Endothelial cell of umbilical vein (primary cell): Measurements from ENCODE around the gene RFC2. TPM values are rescaled to one million over a fixed set of nuclear protein-coding genes. Genes with fewer than 3 reads are reported as not detected.

Experiments used
- BruUV-seq: library from RNA; stranded (reverse); fragments of 400-500 nt; replicated peaks from 2 replicates; lab custom pipeline; 2021; lab: Mats Ljungman, UMichigan
- CTCF ChIA-PET: fragments of 300-600, 350-600 bp; sonication (Branson Sonifier 250); formaldehyde crosslinking; loops from one replicate; lab custom pipeline; 2021; ENCODE audit warnings: antibody characterized with exemption, inconsistent platforms; lab: Charles Lee
- POLR2A ChIA-PET: fragments of 300-600, 350-600 bp; sonication (Branson Sonifier 250); formaldehyde crosslinking; loops from one replicate; lab custom pipeline; 2021; ENCODE audit warnings: antibody characterized with exemption, inconsistent platforms; lab: Charles Lee
- DNase-seq: peaks from one replicate; pipeline ENCODE4 v3.0.0-alpha.2; 2011; ENCODE audit warnings: low read depth, low spot score
- FAIRE-seq: peaks from 2 replicates; lab custom pipeline; 2011; peaks lifted over from hg19 to GRCh38; lab: Jason Lieb, UNC
- H2AFZ ChIP-seq: 2 replicates; pipeline ENCODE4 v1.6.0; 2012; ENCODE audit warnings: low read depth, low read length, control low read depth, inconsistent platforms
- H3K27ac ChIP-seq: 2 replicates; pipeline ENCODE4 v1.5.1; 2011; ENCODE audit warnings: low read depth, mild to moderate bottlenecking, control low read depth, low read length, moderate library complexity; ENCODE audit not compliant: insufficient read depth
- H3K27me3 ChIP-seq, 2 experiments: 2 replicates each; pipeline versions ENCODE4 v1.6.0 to v1.6.1; 2011; ENCODE audit warnings: low read length in 2 of 2, mixed read lengths in 1 of 2; ENCODE audit not compliant: control insufficient read depth in 2 of 2, insufficient read depth in 2 of 2
- H3K36me3 ChIP-seq, 2 experiments: 2 replicates in 1 of 2; 3 replicates in 1 of 2; pipeline ENCODE4 v1.5.1; 2011; ENCODE audit warnings: low read length in 2 of 2, mild to moderate bottlenecking in 1 of 2, moderate library complexity in 1 of 2; ENCODE audit not compliant: control insufficient read depth in 2 of 2, insufficient read depth in 2 of 2; ENCODE audit errors: extremely low read depth in 1 of 2
- H3K4me1 ChIP-seq: 3 replicates; pipeline ENCODE4 v1.5.1; 2011; ENCODE audit warnings: mild to moderate bottlenecking, low read length; ENCODE audit not compliant: control insufficient read depth, insufficient read depth; ENCODE audit errors: extremely low read depth
- H3K4me2 ChIP-seq: 2 replicates; pipeline ENCODE4 v1.6.1; 2011; ENCODE audit warnings: low read length, control low read depth, mixed read lengths; ENCODE audit not compliant: insufficient read depth
- H3K4me3 ChIP-seq, 3 experiments: fragments of 200-600 bp in 1 of 3; sonication (generic), shearing (Covaris generic) in 1 of 3; replicated peaks in 1 of 3; 2 replicates each; pipeline ENCODE4 v1.5.1; 2011 to 2016; ENCODE audit warnings: control low read depth in 3 of 3, low read length in 3 of 3, mild to moderate bottlenecking in 2 of 3, inconsistent platforms in 1 of 3, low read depth in 1 of 3, moderate library complexity in 1 of 3; ENCODE audit not compliant: insufficient read depth in 1 of 3
- H3K79me2 ChIP-seq: 2 replicates; pipeline ENCODE4 v1.6.0; 2012; ENCODE audit warnings: low read length, inconsistent platforms; ENCODE audit not compliant: control insufficient read depth, insufficient read depth
- H3K9ac ChIP-seq: replicated peaks from 2 replicates; pipeline ENCODE3; 2011; ENCODE audit warnings: low read length, control low read depth; ENCODE audit not compliant: insufficient read depth; ENCODE audit errors: extremely low read depth
- H3K9me1 ChIP-seq: replicated peaks from 3 replicates; pipeline ENCODE4 v1.6.0; 2011; ENCODE audit warnings: mild to moderate bottlenecking, low read length; ENCODE audit not compliant: control insufficient read depth, insufficient read depth; ENCODE audit errors: extremely low read depth
- H3K9me3 ChIP-seq: replicated peaks from 2 replicates; pipeline ENCODE4 v1.5.1; 2012; ENCODE audit warnings: low read length, inconsistent platforms; ENCODE audit not compliant: control insufficient read depth, insufficient read depth
- H4K20me1 ChIP-seq: replicated peaks from 2 replicates; pipeline ENCODE3; 2011; ENCODE audit warnings: mild to moderate bottlenecking, low read length; ENCODE audit not compliant: control insufficient read depth, insufficient read depth; ENCODE audit errors: extremely low read depth
- CTCF ChIP-seq, 2 donors: IDR thresholded peaks; 1 replicate in 1 of 2; 2 replicates in 1 of 2; pipeline ENCODE4 v1.5.1; 2011; ENCODE audit warnings: low read length in 2 of 2, mild to moderate bottlenecking in 2 of 2, moderate library complexity in 2 of 2, control low read depth in 1 of 2, inconsistent platforms in 1 of 2, low read depth in 1 of 2; ENCODE audit not compliant: insufficient read depth in 1 of 2; ENCODE audit errors: extremely low read depth in 1 of 2
- EZH2 ChIP-seq: IDR thresholded peaks from 2 replicates; pipeline ENCODE4 v1.6.1; 2012; ENCODE audit warnings: borderline replicate concordance, low read depth, mild to moderate bottlenecking, moderate library complexity, low read length, inconsistent platforms; ENCODE audit not compliant: severe bottlenecking
- FOS ChIP-seq: IDR thresholded peaks from 2 replicates; pipeline ENCODE4 v1.6.1; 2011; ENCODE audit warnings: mild to moderate bottlenecking, low read length, moderate library complexity, borderline replicate concordance; ENCODE audit not compliant: insufficient read depth
- GATA2 ChIP-seq: IDR thresholded peaks from 2 replicates; pipeline ENCODE4 v1.7.0; 2011; ENCODE audit warnings: low read depth, mild to moderate bottlenecking, moderate library complexity, mixed read lengths, low read length; ENCODE audit not compliant: insufficient read length, insufficient read depth
- JUN ChIP-seq: IDR thresholded peaks from 2 replicates; pipeline ENCODE4 v1.6.1; 2011; ENCODE audit warnings: borderline replicate concordance, low read depth; ENCODE audit not compliant: insufficient read length, insufficient read depth
- MYC ChIP-seq: IDR thresholded peaks from one replicate; pipeline ENCODE4 v1.6.1; 2011; ENCODE audit warnings: mild to moderate bottlenecking, low read depth, low read length
- POLR2A ChIP-seq: IDR thresholded peaks from 2 replicates; pipeline ENCODE4 v1.6.1; 2012; ENCODE audit warnings: low read depth, mild to moderate bottlenecking, control low read depth, low read length
- POLR2AphosphoS5 ChIP-seq: IDR thresholded peaks from 2 replicates; pipeline ENCODE4 v1.6.1; 2012; ENCODE audit warnings: low read depth, mild to moderate bottlenecking, control low read depth, low read length, moderate library complexity; ENCODE audit not compliant: insufficient read depth
- dilution Hi-C: fragments of 300-500 bp; cut with MboI; formaldehyde crosslinking; loops from one replicate; pipeline ENCODE4 v1.15.0; 2019; ENCODE audit warnings: low sequenced_read_pairs; ENCODE audit not compliant: extremely low pct_ligation_motif_present
- intact Hi-C: fragments of 100-400 bp; cut with micrococcal nuclease; formaldehyde crosslinking; loops from one replicate; pipeline ENCODE4 v1.10.0; 2022
- polyA plus RNA-seq, 4 experiments: library from polyadenylated mRNA; depleted of rRNA in 3 of 4; stranded (reverse) in 3 of 4; unstranded in 1 of 4; fragments of >200 nt; gene quantifications; 2 replicates each; pipeline versions ENCODE4 v1.2.1 to v1.2.3, GENCODE V29; 2011 to 2012; ENCODE audit warnings: missing spikeins in 1 of 4
- total RNA-seq: library from RNA; stranded (reverse); gene quantifications from 2 replicates; pipeline ENCODE4 v1.2.3, GENCODE V29; 2021
- TF ChIP-seq, protein P1 (sequence below): IDR thresholded peaks from 2 replicates; pipeline ENCODE4 v1.6.1; 2011; ENCODE audit not compliant: insufficient read depth, insufficient read length

The RFC2 gene
- total and polyA plus RNA-seq, 2 donors (not counting 3 experiments of a cell fraction or from before 2014, with no cell fraction given), result 24.4 to 44.3 TPM

- no TSS peak for BruUV-seq
- no peaks in the 10 kb centered on the region for H3K27me3 ChIP-seq
These were observed 13.7 kb downstream of the RFC2 start for GRCh38 chr7:74240482-74240881.

More at GRCh38 chr7:74240482-74240881, 13.7 kb downstream of the RFC2 start:
- no peak for FAIRE-seq
- no peak overlapping the region for H3K9ac ChIP-seq
- ChIA-PET POLR2A (no interaction called here), CTCF (interaction anchor here (1.6 kb wide), 1 partner anchor 34 kb away, joined by 5 read pairs; no protein-coding TSS in a partner anchor)
- H3K4me3 ChIP-seq, result no peak overlapping the region
- intact Hi-C loops, result no loop called here
- no peak overlapping the region for H3K27ac ChIP-seq
- no peaks in the 10 kb centered on the region for H3K9me3 ChIP-seq
- DNase-seq, result no peak
- dilution Hi-C loops, result no loop called here
- no peak overlapping the region for H2AFZ ChIP-seq
- H3K4me1 ChIP-seq, result no peaks in the 10 kb centered on the region
- TF ChIP-seq FOS (no peak), POLR2AphosphoS5 (no peak), POLR2A (no peak), CTCF (IDR thresholded peaks at IDR 0.05; ENCODE audit: extremely low read depth in 1 of 2, insufficient read depth in 1 of 2, low read depth in 1 of 2, low read length in 2 of 2) (no peak), JUN (no peak), MYC (no peak), EZH2 (no peak), GATA2 (no peak)
- TF ChIP-seq, protein P1, sequence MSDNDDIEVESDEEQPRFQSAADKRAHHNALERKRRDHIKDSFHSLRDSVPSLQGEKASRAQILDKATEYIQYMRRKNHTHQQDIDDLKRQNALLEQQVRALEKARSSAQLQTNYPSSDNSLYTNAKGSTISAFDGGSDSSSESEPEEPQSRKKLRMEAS, result no peak
- no peaks in the 10 kb centered on the region for H3K79me2 ChIP-seq
- H3K9me1 ChIP-seq, result no peaks in the 10 kb centered on the region
- H3K36me3 ChIP-seq, result peaks cover 8 to 18% of the 10 kb centered on the region in 2 experiments
- no peak overlapping the region for H3K4me2 ChIP-seq
- no peaks in the 10 kb centered on the region for H4K20me1 ChIP-seq
